ENCODE measurements around the gene DLGAP1.

DNA sequence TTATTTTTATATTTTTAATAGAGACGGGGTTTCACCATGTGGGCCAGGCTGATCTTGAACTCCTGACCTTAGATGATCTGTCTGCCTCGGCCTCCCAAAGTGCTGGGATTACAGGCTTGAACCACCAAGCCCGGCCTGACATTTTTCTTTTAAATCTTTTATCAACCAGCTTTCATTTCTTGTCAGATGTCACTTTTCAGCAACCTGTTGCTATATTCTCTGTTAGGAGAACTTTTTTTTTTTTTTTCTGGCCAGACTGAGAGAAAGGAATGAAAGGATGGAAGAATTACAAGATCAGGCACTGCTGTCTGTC is 858.8 kb downstream of the DLGAP1 start:
- no peak for TF ChIP-seq CTBP1 (IDR thresholded peaks at IDR 0.05; ENCODE audit: borderline replicate concordance)
- no peak for TF ChIP-seq ZNF384 (IDR thresholded peaks at IDR 0.05)
- no peak for TF ChIP-seq SP1 (IDR thresholded peaks at IDR 0.05)
- TF ChIP-seq BHLHE40 (IDR thresholded peaks at IDR 0.05; ENCODE audit: borderline replicate concordance): no peak
- no peak for TF ChIP-seq FOXA1 (IDR thresholded peaks at IDR 0.05)
- no peak for TF ChIP-seq FOXK2 (IDR thresholded peaks at IDR 0.05)
- no peak for TF ChIP-seq FOXM1 (IDR thresholded peaks at IDR 0.05; ENCODE audit: borderline replicate concordance)
- TF ChIP-seq HDGF (IDR thresholded peaks at IDR 0.05; ENCODE audit: borderline replicate concordance): no peak
